Measurements from ENCODE around the gene CSPG4.
"Not testable (repeated sequence)": the region's sequence is repeated elsewhere in the genome, so short reads cannot be mapped to it uniquely, and the experiment has no call there.

Gene CSPG4

DNA sequence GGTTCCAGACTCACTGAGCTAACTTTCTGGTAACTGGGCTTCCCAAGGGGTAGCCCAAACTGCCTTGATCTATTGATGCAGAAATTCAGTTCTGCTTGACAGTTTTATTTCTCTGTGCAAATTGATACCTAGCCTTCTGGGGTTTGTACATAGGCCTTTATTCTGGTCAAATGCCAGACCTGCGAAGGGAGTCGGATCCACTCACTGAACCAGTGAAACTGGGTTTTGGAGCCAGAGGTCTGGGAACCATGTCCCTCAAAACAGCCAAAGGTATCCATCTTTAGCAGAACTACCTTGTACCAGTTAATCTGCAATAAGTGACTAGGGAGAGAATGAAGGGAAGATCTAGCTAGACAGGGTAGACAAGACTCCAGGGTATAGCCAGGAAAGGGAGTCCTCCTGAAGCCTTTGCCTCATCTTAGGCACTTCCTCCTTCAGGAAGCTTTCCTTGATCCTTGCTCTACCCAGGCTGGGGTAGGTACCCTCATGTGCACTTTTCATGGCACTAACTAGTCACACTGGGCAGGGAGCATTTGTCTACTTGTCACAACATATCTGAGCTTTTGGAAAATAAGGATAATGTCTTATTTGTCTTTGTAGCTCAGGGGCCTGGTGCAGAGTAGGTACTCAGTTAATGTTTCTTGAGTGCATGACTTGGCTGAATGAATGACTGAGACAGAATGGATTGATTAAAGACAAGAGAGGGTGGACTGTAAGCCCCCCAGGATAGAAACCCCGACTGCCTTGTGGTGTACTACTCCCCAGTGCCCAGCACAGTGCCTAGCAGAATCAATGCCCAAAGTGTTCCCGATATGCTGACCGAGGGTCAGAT, 66.3 kb downstream of the CSPG4 start:
- DNase-seq = no peak

GRCh38 chr15:75644376-75644775, 68.3 kb downstream of the CSPG4 start:
- no peak for DNase-seq

DNA sequence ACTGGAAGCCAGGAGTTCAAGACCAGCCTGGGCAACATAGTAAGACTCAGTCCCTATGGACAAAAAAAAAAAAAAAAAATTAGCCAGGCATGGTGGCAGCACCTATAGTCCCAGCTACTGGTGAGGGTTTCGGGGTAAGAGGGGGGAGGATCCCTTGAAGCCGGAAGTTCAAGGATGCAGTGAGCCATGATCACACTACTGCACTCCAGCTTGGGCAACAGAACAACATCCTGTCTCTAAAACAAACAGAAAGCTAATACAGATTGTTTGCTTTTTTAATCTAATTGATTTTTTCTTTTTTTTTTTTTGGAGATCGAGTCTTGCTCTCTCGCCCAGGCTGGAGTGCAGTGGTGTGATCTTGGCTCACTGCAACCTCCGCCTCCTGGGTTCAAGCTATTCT, 71.0 kb downstream of the CSPG4 start:
- no peak for DNase-seq

- no peak for DNase-seq
Observed at GRCh38 chr15:75641179-75641503, 71.5 kb downstream of the CSPG4 start.

DNA sequence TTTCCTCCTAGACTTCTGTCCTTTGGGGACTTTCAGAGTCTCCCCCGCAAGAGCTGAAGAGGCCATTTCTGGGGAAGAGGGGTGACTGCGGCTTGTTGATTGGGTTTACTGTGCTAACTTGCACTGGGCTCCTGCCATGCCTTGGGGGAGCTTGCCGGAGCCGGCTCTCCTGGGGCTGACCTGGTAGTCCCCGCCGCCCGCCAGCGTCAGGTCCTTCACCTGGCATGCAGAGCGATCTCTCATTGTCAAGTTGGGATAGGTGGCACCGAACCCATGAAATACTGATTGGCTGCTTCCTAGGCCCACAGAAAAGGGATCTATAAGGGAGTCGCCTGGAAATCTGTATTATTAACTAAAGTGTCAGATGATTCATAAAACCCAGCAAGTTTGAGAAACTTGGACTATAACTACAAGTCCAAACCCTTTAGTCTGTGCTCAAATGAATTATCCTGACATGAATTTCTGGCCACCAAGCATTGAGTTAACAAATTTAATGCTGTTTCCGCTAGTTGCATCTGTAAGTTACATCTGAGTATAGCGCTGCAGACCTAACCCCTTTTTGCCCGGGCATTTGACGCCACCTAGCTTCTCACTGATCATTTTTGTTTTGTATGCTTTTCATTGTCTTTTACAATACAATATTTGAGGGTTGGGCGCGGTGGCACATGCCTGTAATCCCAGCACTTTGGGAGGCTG, 72.0 kb downstream of the CSPG4 start:
- peak; percentile 36 for DNase-seq

GRCh38 chr15:75639709-75640482, 72.8 kb downstream of the CSPG4 start, which contains the start of gene IMP3:
IMP3 (minus strand) TSS chr15:75640224; CDS start chr15:75640168, 56 bp downstream.
- peak; percentile 98 for DNase-seq

DNA sequence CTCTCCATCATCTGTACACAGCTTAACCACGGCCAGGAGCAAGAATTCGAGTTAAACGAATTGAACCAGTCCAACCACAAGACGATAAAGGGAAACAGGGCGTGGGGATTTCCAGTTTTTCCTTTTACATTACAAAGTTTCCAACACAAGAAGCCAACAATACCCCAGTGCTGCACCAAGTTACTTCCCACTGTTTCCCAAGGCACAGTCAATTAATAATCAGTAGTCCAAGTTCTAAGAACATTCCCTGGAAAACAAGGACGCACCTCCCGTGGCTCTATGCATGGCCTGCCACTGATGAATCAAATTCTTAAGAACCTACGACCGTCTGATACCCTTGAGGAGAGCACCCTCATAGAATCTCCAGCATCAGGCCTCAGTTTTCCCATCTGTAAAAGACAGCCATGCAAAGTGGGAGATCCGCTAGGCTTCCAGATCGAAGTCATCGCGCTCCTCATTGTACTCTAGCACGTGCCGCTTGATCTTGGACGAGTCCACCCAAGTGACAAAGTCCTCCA, 73.4 kb downstream of the CSPG4 start:
- peak; percentile 54 for DNase-seq

DNA sequence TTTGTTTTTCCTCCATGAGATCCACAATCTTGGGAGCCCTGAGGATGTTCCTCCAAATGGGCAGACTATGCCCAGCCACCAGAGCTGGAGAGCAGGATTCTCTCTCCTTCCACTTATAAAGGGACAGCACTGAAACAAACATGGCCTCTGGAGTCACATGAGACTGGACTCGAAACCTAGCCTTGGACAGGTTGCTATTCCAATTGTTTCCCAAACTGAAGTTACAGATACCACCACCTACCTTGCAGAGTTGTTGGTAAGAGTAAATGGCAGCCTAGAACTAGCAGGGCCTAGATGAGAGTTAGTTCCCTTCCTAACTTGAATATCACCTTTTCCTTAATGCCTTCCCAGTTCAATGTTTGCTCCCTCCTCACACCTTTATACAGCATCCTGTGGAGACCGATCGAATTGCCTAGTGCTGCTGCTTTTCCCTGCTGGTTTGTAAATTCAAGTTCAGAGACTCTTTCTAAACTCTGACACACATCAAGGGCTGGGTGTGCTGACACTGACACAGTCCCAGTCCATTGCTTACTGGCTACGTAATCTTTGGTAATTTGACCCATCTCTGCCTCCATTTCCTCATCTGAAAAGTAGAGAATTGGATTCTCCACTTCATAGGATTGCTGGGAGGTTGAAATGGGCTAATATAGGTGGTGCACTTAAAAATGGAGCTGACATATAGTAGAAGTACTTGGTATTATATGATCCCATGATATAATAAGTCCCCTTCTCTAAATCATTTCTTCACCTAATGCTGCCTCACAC, 75.2 kb downstream of the CSPG4 start:
- DNase-seq = no peak

GRCh38 chr15:75636026-75636425, 76.6 kb downstream of the CSPG4 start:
- DNase-seq = no peak

DNA sequence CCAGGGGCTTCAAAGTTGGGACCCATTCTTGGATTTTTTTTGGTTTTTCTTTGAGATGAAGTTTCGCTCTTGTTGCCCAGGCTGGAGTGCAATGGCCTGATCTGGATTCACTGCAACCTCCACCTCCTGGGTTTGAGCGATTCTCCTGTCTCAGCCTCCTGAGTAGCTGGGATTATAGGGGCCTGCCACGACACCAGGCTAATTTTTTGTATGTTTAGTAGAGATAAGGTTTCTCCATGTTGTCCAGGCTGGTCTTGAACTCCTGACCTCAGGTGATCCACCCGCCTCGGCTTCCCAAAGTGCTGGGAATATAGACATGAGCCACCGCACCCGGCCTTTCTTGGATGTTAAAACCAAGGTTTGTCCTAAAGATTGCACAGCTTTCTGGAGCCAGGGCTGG, 78.7 kb downstream of the CSPG4 start:
- not testable (repeated sequence) for DNase-seq

- no peak for DNase-seq
Observed at GRCh38 chr15:75631935-75632334, 80.7 kb downstream of the CSPG4 start.

- peak; percentile 94 for DNase-seq
Observed at GRCh38 chr15:75625542-75626347, 86.9 kb downstream of the CSPG4 start, which contains the start of gene SNUPN. SNUPN (minus strand) TSS chr15:75625725; CDS start chr15:75621051, 4,674 bp downstream.
